Coronary artery (tissue), 2 donors: ENCODE results near the gene ITGB8.

Experiments
- DNase-seq: peaks from one replicate; pipeline ENCODE4 v3.0.0-alpha.2; 2017; ENCODE audit warnings: low spot score
- H3K27ac ChIP-seq, 2 donors: fragments of 200-600 bp; sonication (generic); one replicate each; pipeline ENCODE4 v1.5.1; 2016 to 2019
- H3K4me3 ChIP-seq: fragments of 200-600 bp; sonication (generic); 2 replicates; pipeline ENCODE4 v1.5.1; 2016; ENCODE audit warnings: mild to moderate bottlenecking, moderate library complexity
- CTCF ChIP-seq: fragments of 200-600 bp; sonication (generic); IDR thresholded peaks from one replicate; pipeline ENCODE4 v1.5.1; 2019; ENCODE audit warnings: antibody characterized with exemption

ITGB8 gene

GRCh38 chr7:20316706-20317105 lies 14.0 kb upstream of the ITGB8 start:
- DNase-seq = no peak
- Histone ChIP-seq H3K27ac (no peak overlapping the region), H3K4me3 (no peak overlapping the region)
- TF ChIP-seq CTCF = no peak

- TF ChIP-seq CTCF = no peak
- H3K4me3 ChIP-seq = no peak overlapping the region
- H3K27ac ChIP-seq = no peak overlapping the region
- DNase-seq = no peak
Measured at GRCh38 chr7:20317413-20317812, 13.3 kb upstream of the ITGB8 start.

- TF ChIP-seq CTCF = no peak
- no peak overlapping the region for H3K27ac ChIP-seq
Measured at GRCh38 chr7:20318933-20319332, 11.8 kb upstream of the ITGB8 start.

GRCh38 chr7:20320322-20320721 lies 10.4 kb upstream of the ITGB8 start:
- no peak for TF ChIP-seq CTCF
- Histone ChIP-seq H3K27ac (no peak overlapping the region), H3K4me3 (no peak overlapping the region)
- DNase-seq = no peak

More at GRCh38 chr7:20318933-20319332, 11.8 kb upstream of the ITGB8 start:
- no peak for DNase-seq
- H3K4me3 ChIP-seq = no peak overlapping the region

GRCh38 chr7:20320786-20321185 lies 9.9 kb upstream of the ITGB8 start:
- no peak overlapping the region for H3K4me3 ChIP-seq
- no peak for TF ChIP-seq CTCF
- DNase-seq = no peak
- no peak overlapping the region for H3K27ac ChIP-seq

GRCh38 chr7:20323595-20323994 lies 7.1 kb upstream of the ITGB8 start:
- H3K4me3 ChIP-seq = no peak overlapping the region
- TF ChIP-seq CTCF = no peak
- no peak for DNase-seq

GRCh38 chr7:20326342-20326741 lies 4.4 kb upstream of the ITGB8 start:
- H3K4me3 ChIP-seq = no peak overlapping the region
- DNase-seq = no peak
- H3K27ac ChIP-seq = no peak overlapping the region
- TF ChIP-seq CTCF = no peak

More at GRCh38 chr7:20323595-20323994, 7.1 kb upstream of the ITGB8 start:
- no peak overlapping the region for H3K27ac ChIP-seq
